NCI-H69 (cell line): ENCODE measurements around the gene KCNH5.

Experiments
- DNase-seq: peaks from one replicate; lab custom pipeline; 2025; lab: John Stamatoyannopoulos, UW

Gene KCNH5

DNA sequence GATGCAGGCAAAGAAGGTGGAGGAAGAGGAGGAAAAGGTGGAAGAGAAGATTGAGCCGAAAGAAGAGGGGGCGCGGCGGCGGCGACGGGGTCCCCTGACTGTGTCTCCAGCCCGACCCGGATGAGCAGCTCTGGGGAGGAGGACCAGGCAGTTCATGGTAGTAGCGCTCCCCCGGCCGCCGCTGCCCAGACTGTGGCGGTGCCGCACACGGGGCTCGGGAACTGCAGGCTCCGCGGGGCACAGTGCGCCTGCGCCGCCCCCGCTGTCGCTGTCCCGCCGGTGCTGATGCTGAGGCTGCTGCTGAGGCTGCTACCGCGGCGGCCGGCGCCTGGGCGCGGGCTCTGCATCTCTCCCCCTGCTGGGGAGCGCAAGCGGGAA is at the start of gene KCNH5:
KCNH5 (minus strand) TSS at position 225 of the 378 bp plus-strand sequence. CDS start 272 bp downstream, outside the sequence.
- DNase-seq = peak; percentile 82

GRCh38 chr14:63091394-63091996 is 46.2 kb upstream of the KCNH5 start:
- DNase-seq = peak; percentile 4

DNA sequence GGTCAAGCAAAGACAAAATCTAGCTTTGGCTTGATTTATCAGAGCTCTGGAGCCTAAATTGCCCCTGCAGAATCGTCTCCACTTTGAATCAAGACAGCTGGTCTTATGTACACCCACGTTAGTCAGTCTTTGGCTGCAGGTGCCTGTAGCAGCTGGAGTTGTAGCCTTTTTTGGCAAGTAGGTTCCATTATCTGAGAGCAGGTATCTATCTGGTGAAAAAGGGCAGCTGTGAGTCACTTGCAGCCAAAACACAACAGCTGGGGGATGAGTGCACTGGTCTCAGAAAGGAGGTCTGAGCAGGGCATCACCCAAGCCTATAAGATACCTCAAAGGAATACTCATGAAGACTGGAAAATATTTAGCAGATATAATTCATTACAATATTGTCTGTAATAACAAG is 43.6 kb upstream of the KCNH5 start:
- DNase-seq = peak; percentile 55

- no peak for DNase-seq
Observed at GRCh38 chr14:63078569-63078968, 33.3 kb upstream of the KCNH5 start.

GRCh38 chr14:63076488-63076887 is 31.2 kb upstream of the KCNH5 start:
- no peak for DNase-seq

- no peak for DNase-seq
Observed at GRCh38 chr14:63055631-63056030, 10.4 kb upstream of the KCNH5 start.

DNA sequence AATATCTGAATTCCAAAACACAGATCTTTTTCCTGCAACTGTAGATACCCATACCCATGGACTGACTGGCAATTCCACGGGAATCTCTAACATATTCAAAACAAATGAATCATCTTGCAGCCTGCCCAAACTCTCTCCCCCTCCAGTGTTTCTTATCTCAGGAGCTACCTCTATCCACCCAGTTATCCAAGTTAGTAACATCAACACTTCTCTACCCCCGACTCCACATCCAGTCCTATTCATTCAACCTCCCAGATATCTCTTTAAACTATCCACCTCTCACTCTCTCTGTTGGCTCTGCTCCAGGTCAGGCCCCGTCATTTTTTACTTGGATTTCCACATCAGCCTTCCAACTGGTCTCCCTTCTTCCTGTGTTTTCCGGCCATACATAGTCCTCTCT is 6.7 kb upstream of the KCNH5 start:
- DNase-seq = no peak

DNA sequence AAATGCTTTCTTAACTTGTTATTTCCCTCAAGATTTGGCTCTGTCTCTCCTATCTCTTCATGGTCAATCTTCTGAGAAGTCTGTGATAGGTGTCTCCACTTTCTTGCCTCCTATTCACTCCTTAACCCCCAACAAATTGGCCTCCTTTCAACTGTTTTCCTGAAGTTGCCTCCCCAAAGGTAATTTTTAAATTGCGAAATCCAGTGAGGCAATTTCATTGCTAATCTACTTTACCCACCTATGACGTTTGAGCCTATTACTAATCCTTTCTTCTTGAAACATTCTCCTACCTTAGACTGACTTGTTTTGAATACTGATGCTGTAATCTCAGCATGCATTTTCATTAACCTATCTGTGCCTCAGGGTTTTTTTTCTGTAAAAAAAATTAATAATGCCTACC is 6.0 kb upstream of the KCNH5 start:
- DNase-seq = no peak

GRCh38 chr14:63050694-63051093 is 5.4 kb upstream of the KCNH5 start:
- DNase-seq = no peak

DNA sequence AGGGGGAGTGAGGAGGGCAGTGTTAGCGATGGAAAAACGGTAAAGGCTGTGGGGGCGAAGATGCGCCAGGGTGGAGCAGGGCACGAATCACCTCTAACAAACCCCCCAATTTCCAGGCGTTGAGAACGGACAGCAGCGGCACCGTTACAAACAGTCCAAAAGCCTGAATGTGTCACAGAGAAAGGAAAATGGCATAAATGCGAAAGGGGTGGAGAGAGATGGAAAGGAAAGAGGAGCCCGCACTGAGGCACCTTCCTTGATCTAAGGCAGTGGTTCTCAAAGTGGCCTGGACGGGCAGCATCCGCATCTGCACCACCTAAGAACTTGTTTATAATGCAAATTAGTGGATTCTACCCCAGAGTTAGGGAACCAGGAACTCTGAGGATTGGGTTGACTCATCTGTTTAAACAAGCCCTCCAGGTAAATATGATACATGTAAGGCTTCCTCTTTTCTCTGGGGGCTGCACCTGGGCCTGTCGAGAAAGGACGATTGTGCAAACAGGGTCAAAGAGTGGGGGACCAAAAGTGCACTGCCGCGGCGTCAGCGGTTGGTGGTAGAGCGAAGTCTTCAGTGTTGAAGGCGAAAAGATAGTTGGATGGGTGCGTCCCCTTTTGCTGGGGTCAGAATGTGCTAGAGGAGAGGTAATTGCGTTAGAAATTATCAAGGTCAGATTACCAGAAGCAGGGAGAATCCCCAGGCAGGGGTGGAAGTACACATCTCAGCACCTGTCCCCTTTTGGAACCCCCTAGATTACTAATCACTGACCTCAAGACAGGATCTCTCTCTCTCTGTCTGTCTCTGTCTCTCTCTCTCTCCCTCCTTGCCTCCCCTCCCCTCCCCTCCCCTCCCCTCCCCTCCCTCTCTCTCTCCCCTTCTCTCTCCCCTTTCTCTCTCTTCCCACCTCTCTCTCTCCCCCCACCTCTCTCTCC is 1.3 kb upstream of the KCNH5 start:
- peak; percentile 57 for DNase-seq

- peak; percentile 85 for DNase-seq
Observed at GRCh38 chr14:63045612-63046320, 508 bp upstream of the KCNH5 start.

DNA sequence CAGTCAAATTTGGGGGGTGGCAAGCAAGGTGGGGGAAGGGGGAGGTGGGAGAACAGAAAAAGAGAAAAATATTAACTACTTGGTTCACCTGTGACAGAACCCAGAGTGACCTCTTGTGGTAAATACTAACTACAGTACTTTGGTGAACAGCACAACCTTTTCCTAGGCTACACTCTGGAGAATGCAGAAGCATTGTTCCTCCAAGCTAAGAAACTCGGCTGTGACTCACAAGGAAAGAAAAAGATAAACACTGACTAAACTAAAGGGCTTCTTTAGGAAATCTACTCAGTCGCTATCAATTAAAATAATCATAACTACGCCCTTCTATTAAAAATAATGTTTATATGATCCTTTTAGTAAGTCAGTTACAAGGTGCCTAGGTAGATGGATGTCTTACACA is 5.4 kb downstream of the KCNH5 start:
- peak; percentile 70 for DNase-seq

DNA sequence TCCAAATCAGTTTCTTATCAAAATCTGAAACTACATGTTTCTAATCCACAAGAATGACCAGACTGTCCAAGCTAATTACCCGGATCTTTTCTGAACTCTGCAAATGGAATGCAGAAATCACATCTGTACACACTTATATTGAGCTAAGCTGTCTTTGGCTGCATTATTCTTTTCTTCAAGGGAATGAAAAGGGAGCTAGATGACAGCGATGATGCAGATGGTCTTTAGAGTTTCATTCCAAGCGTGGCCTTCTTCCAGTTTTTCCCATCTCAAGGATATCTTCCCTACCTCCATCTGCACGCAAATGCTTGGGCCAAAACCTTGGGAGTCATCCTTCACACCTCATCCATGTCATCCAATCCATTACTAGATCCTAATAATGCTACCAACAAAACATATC is 12.6 kb downstream of the KCNH5 start:
- no peak for DNase-seq

- no peak for DNase-seq
Observed at GRCh38 chr14:63032076-63032475, 13.2 kb downstream of the KCNH5 start.

DNA sequence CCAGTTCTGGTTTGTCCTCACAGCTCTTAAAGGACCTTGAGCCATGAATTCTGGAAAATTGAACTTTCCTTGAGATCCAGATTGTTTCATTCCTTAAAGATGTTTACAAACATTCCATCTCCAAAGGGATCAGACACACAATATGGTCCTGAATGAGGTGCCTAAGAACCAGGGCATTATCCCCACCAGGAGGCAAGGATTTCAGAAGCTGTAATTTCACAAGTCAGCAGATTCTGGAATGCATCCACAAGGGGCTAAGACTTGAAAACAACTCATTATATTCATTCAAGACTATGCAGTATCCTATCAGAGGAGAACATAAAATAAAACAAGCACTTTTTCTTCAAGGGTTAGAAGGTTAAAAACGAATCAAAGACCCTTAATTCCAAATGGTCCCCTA is 15.1 kb downstream of the KCNH5 start:
- no peak for DNase-seq

DNA sequence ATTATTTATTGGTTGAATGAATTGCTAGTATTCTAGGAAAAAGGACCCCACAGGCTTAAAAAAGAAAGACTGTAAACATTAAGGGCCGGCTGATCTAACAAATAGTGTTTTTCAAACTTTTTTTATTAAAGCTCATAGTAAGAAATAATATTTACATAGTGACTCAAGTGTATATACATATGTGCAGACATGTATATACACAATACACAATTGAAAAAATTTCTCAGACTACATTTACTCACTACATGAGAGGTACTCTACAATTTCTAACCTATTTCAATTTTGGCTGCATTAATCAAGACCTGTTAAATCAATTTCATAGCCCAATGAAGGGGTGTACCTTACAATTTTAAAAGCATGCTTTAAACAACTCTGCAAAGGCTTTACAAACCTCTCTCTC is 17.5 kb downstream of the KCNH5 start:
- DNase-seq = no peak

- no peak for DNase-seq
Observed at GRCh38 chr14:63026491-63026890, 18.8 kb downstream of the KCNH5 start.

- no peak for DNase-seq
Observed at GRCh38 chr14:63014621-63015020, 30.6 kb downstream of the KCNH5 start.

GRCh38 chr14:63012171-63012570 is 33.1 kb downstream of the KCNH5 start:
- no peak for DNase-seq

GRCh38 chr14:63011623-63012022 is 33.6 kb downstream of the KCNH5 start:
- peak; percentile 42 for DNase-seq

DNA sequence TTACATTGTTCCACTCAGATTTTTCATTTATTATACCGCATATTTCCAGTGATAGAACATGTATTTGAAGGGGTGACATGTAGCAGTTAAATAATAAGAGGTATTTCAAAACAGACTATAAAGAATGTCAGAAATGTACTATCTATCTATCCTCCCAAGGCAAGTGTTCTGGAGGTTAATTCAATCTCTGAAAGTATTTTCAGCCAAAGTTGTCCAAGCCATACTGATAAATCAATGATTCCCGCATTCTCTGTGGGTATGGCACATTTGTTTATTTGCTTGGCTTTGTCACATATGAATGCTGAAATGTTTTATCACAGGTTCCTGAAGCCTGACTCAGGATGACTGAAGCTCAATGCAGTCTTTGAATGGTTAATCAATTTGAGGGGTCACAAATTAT is 35.8 kb downstream of the KCNH5 start:
- no peak for DNase-seq

- peak; percentile 55 for DNase-seq
Observed at GRCh38 chr14:63006531-63006930, 38.7 kb downstream of the KCNH5 start.

DNA sequence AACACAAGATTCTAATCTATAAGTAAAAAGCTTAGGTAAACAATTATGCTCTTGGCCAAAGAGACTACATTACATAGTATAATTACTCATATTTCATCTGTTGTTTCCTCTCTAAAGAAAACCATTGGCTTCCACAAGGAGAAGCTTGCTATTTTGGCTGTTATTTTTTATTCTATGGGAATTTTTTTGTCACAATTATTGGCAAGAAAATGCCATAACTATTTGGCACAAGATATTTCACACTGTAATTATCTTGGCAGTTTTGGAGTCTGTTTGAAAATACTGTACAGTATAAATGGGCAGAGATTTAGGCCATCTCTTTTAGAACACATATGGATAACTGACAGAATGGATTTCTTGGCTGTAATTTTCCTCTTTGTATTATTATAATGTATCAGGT is 51.2 kb downstream of the KCNH5 start:
- DNase-seq = no peak
